OCI-LY1 (cell line): ENCODE results near the gene POU1F1.

Source experiments
- H2AFZ ChIP-seq: fragments of 200-600 bp; sonication (generic), shearing (Covaris generic); 2 replicates; pipeline ENCODE4 v1.6.0; 2014; ENCODE audit warnings: antibody characterized with exemption, mild to moderate bottlenecking, low read length
- H3F3A ChIP-seq: fragments of 200-600 bp; sonication (generic), shearing (Covaris generic); 2 replicates; pipeline ENCODE4 v1.6.0; 2014; ENCODE audit warnings: mild to moderate bottlenecking, antibody characterized with exemption, low read length, moderate library complexity; ENCODE audit not compliant: insufficient read depth
- H3K27ac ChIP-seq: fragments of 200-600 bp; sonication (generic); 2 replicates; pipeline ENCODE4 v1.5.1; 2014; ENCODE audit warnings: low read length, mixed run types, mild to moderate bottlenecking, low read depth; ENCODE audit not compliant: poor library complexity, severe bottlenecking
- H3K27me3 ChIP-seq: fragments of 200-600 bp; sonication (generic); 2 replicates; pipeline ENCODE4 v1.6.0; 2014; ENCODE audit warnings: antibody characterized with exemption, mild to moderate bottlenecking, low read length, moderate library complexity; ENCODE audit not compliant: insufficient read depth
- H3K36me3 ChIP-seq: fragments of 200-600 bp; sonication (generic); 2 replicates; pipeline ENCODE4 v1.6.1; 2014; ENCODE audit warnings: mild to moderate bottlenecking, antibody characterized with exemption, low read length, moderate library complexity, mixed read lengths; ENCODE audit not compliant: insufficient read depth
- H3K4me1 ChIP-seq: fragments of 200-600 bp; sonication (generic); 2 replicates; pipeline ENCODE4 v1.5.1; 2014; ENCODE audit warnings: mild to moderate bottlenecking, low read length, moderate library complexity; ENCODE audit not compliant: insufficient read depth, severe bottlenecking
- H3K4me2 ChIP-seq: fragments of 200-600 bp; sonication (generic), shearing (Covaris generic); 2 replicates; pipeline ENCODE4 v1.6.1; 2014; ENCODE audit warnings: low read length
- H3K4me3 ChIP-seq: fragments of 200-600 bp; sonication (generic); 2 replicates; pipeline ENCODE4 v1.5.1; 2014; ENCODE audit warnings: low read length, low read depth, mild to moderate bottlenecking, mixed read lengths; ENCODE audit not compliant: poor library complexity, severe bottlenecking
- H3K79me2 ChIP-seq: fragments of 200-600 bp; shearing (Covaris generic); 2 replicates; pipeline ENCODE4 v1.6.1; 2016; ENCODE audit warnings: mixed run types, low read length, mixed read lengths; ENCODE audit not compliant: insufficient read depth
- H3K9ac ChIP-seq: fragments of 200-600 bp; sonication (generic), shearing (Covaris generic); 2 replicates; pipeline ENCODE4 v1.6.1; 2014; ENCODE audit warnings: mild to moderate bottlenecking, low read length, mixed read lengths
- H3K9me2 ChIP-seq: fragments of 200-600 bp; sonication (generic), shearing (Covaris generic); 2 replicates; pipeline ENCODE4 v1.6.1; 2014; ENCODE audit warnings: low read depth, mild to moderate bottlenecking, low read length, mixed read lengths
- H3K9me3 ChIP-seq: fragments of 200-600 bp; shearing (Covaris generic); 2 replicates; pipeline ENCODE4 v1.6.1; 2014; ENCODE audit warnings: low read length, mixed read lengths
- H4K20me1 ChIP-seq: fragments of 200-600 bp; sonication (generic), shearing (Covaris generic); 2 replicates; pipeline ENCODE4 v1.6.0; 2016; ENCODE audit warnings: mild to moderate bottlenecking, low read length; ENCODE audit not compliant: insufficient read depth
- EZH2 ChIP-seq: fragments of 200-600 bp; sonication (generic), shearing (Covaris generic); IDR thresholded peaks from 2 replicates; pipeline ENCODE4 v1.8.0; 2017; ENCODE audit warnings: borderline replicate concordance, mixed run types, mild to moderate bottlenecking, antibody characterized with exemption, low read length, moderate library complexity, mixed read lengths
- TF ChIP-seq, protein P1 (sequence below): fragments of 200-600 bp; sonication (generic), shearing (Covaris generic); IDR thresholded peaks from 2 replicates; pipeline ENCODE4 v1.5.1; 2017; ENCODE audit warnings: mild to moderate bottlenecking, antibody characterized with exemption, low read length, moderate library complexity, mixed read lengths

Gene POU1F1

DNA sequence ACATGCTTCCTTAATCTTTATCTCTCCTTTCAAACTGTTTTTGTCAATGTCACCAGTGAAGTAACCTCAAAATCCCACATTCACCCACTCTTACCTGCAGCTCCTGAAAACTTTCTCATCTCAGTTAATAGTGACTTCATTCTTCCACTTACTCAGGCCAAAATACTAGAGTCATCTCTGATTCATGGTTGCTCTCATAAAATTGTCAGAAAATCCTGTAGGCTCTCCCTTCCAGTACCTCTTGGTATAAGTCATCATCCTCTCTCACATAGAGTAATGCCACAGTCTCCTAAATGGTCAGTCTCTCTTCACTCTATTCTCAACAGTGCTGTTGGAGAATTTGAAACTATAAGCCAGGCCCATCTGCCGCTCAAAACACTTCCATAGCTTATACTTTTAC is 34.9 kb upstream of the POU1F1 start:
- no peaks in the 10 kb centered on the region for H3F3A ChIP-seq
- TF ChIP-seq, protein P1, sequence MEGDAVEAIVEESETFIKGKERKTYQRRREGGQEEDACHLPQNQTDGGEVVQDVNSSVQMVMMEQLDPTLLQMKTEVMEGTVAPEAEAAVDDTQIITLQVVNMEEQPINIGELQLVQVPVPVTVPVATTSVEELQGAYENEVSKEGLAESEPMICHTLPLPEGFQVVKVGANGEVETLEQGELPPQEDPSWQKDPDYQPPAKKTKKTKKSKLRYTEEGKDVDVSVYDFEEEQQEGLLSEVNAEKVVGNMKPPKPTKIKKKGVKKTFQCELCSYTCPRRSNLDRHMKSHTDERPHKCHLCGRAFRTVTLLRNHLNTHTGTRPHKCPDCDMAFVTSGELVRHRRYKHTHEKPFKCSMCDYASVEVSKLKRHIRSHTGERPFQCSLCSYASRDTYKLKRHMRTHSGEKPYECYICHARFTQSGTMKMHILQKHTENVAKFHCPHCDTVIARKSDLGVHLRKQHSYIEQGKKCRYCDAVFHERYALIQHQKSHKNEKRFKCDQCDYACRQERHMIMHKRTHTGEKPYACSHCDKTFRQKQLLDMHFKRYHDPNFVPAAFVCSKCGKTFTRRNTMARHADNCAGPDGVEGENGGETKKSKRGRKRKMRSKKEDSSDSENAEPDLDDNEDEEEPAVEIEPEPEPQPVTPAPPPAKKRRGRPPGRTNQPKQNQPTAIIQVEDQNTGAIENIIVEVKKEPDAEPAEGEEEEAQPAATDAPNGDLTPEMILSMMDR: no peak
- TF ChIP-seq EZH2: no peak
- H3K4me3 ChIP-seq: no peak overlapping the region
- H3K9me2 ChIP-seq: no peaks in the 10 kb centered on the region
- no peaks in the 10 kb centered on the region for H3K36me3 ChIP-seq
- H3K4me1 ChIP-seq: no peaks in the 10 kb centered on the region
- no peak overlapping the region for H3K4me2 ChIP-seq
- H3K27ac ChIP-seq: no peak overlapping the region
- H2AFZ ChIP-seq: no peak overlapping the region
- H3K27me3 ChIP-seq: no peaks in the 10 kb centered on the region
- H3K9ac ChIP-seq: no peak overlapping the region
- no peaks in the 10 kb centered on the region for H4K20me1 ChIP-seq
- no peaks in the 10 kb centered on the region for H3K9me3 ChIP-seq
- H3K79me2 ChIP-seq: no peaks in the 10 kb centered on the region

DNA sequence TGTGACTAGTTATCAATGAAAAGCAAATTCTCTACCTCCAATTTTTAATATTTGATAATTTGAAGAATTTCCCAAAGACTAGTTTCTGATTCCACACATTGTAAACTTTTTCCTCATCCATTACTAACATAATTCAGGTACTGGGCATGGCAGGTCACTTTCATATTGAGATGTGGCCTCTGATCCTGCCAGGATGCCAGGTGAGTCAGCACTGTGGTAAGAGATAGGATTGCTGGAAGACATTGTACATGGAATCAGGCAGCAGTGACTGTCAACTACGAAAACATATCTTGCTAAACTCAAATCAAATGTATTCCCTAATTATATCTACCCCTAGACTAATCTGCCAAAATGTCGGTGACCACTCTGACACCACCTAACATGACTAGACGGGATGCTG is 33.2 kb upstream of the POU1F1 start:
- Histone ChIP-seq H3K9me3 (no peaks in the 10 kb centered on the region), H3K27me3 (no peaks in the 10 kb centered on the region), H3K4me1 (no peaks in the 10 kb centered on the region), H3K36me3 (no peaks in the 10 kb centered on the region), H2AFZ (no peak overlapping the region), H3K79me2 (no peaks in the 10 kb centered on the region), H3K27ac (no peak overlapping the region), H3F3A (no peaks in the 10 kb centered on the region), H3K4me2 (no peak overlapping the region), H3K9ac (no peak overlapping the region), H3K9me2 (no peaks in the 10 kb centered on the region), H4K20me1 (no peaks in the 10 kb centered on the region), H3K4me3 (no peak overlapping the region)
- TF ChIP-seq, protein P1: no peak
- TF ChIP-seq EZH2: no peak

DNA sequence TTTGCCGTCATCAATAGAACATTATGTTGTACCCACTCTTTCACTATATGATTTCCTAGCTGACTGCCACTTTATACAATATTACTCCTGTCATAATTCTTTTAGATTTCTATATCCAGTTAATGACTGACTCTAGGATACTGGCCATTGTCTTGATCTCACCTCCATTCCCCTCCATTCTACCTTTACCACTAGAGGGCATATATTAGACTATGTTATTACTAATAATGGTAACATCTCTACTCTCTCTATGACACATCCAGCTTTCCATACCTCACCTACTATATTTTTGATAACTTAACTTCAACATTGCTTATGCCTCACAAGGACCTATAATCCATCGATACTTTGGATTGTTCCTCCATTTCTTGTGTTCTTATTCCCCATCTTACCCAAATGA is 31.4 kb upstream of the POU1F1 start:
- Histone ChIP-seq H2AFZ (no peak overlapping the region), H3K36me3 (no peaks in the 10 kb centered on the region), H3K4me2 (no peak overlapping the region), H3F3A (no peaks in the 10 kb centered on the region), H3K79me2 (no peaks in the 10 kb centered on the region), H3K9me2 (no peaks in the 10 kb centered on the region), H4K20me1 (no peaks in the 10 kb centered on the region), H3K9ac (no peak overlapping the region), H3K4me1 (no peaks in the 10 kb centered on the region), H3K27ac (no peak overlapping the region), H3K9me3 (no peaks in the 10 kb centered on the region), H3K27me3 (no peaks in the 10 kb centered on the region), H3K4me3 (no peak overlapping the region)
- TF ChIP-seq EZH2: no peak
- TF ChIP-seq, protein P1: peak; percentile 48; the same call in 1 of the 2 replicates
